Stimulated activated CD8-positive, alpha-beta memory T cell treated with anti-CD3 and anti-CD28 coated beads, Interleukin-15, amount 100 ng/mL, for 24 hours (primary cell): ENCODE results near the gene LTC4S.
"Not testable (repeated sequence)": the region's sequence is repeated elsewhere in the genome, so short reads cannot be mapped to it uniquely, and the experiment has no call there.

Experiments used
- DNase-seq: peaks from one replicate; pipeline ENCODE4 v3.0.0-alpha.2; 2020; ENCODE audit warnings: low read depth

LTC4S gene

DNA sequence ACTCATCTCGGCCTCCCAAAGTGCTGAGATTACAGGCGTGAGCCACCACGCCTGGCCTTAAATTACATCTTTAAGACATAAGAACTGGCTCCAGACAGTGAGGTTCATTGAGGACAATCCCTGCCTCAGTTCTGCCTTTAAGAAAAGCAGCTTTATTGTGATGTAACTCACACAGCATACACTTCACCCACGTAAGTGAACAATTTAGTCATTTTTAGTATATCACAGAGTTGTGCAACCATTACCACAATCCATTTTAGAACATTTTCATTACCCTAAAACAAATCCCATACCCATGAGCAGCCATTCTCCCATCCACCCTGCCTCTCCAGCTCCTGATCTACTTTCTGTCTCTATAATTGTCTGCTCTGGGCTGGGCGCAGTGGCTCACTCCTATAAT, 24.0 kb upstream of the LTC4S start:
- no peak for DNase-seq

- DNase-seq: no peak
Measured at GRCh38 chr5:179771311-179771895, 22.4 kb upstream of the LTC4S start.

GRCh38 chr5:179772351-179772750, 21.4 kb upstream of the LTC4S start:
- no peak for DNase-seq

GRCh38 chr5:179773686-179774040, 20.1 kb upstream of the LTC4S start:
- no peak for DNase-seq

DNA sequence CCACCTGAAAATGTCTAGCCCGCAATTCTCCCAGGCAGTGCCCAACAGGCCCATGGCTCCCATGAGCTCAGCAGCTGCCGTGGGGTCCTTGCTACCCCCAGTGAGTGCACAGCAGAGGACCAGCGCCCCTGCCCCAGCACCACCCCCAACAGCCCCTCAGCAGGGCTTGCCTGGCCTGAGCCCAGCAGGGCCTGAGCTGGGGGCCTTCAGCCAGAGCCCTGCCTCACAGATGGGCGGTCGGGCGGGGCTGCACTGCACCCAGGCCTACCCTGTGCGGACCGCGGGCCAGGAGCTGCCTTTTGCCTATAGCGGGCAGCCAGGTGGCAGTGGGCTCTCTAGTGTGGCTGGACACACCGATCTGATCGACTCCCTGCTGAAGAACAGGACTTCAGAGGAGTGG, 19.3 kb upstream of the LTC4S start:
- no peak for DNase-seq

GRCh38 chr5:179776411-179776938, 17.3 kb upstream of the LTC4S start:
- DNase-seq: no peak

DNA sequence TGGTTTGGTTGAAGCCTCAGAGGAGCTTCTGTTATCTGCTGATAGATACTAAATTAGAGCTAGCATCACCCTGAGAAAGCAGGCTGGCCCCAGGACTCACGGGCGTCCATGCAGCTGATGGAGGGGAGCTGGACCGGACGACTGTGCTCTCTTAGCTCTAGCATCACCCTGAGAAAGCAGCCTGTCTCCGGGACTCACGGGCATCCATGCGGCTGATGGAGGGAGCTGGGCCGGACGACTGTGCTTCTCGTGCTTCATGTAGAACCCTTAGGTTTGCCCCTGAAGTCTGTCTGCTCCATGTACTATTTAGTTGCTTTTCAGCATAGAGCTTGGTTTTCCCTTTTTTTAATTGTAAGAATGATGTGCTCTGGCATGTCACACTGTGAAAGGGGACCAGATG, 16.3 kb upstream of the LTC4S start:
- DNase-seq: no peak

GRCh38 chr5:179777909-179778308, 15.9 kb upstream of the LTC4S start:
- DNase-seq: no peak

GRCh38 chr5:179778591-179778990, 15.2 kb upstream of the LTC4S start:
- DNase-seq: no peak

DNA sequence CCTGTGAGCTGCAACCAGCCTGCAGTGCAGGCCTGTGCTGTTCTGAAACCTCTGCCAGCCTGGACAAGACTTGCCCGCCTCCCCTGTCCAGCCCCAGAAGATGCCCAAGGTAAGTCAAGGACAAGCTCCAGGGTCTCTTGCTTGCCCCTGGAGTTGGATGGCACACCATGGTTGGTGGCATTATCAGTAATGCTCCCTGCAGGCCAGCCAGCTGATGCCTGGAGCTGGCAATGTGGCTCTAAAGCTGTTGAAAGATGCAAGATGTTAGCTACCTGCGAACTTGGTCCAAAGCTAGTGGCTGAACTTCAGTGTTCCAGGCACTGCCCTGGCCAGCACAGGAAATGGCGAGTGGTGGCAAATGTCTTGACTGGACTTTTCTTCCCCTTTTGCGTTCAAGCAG, 14.0 kb upstream of the LTC4S start:
- DNase-seq: no peak

DNA sequence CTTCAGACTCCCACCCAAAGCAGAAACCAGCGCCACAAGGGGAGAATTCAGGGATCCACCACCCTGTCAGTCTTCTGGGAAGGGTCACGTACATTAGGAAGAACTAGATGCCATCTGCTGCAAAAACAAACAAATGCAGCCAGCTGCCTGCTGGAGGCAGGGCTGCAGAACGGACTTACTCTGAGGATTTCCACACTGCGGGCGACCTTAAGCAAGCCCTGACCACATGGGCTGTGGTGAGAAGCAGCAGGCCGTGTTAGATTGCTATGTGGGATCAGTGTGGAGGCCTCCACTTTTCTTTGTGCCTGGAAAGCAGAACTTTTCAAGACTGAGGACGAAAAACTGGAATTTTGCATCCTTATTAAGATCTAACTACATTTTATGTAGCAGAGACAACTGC, 13.4 kb upstream of the LTC4S start:
- DNase-seq: no peak

GRCh38 chr5:179781846-179782245, 11.9 kb upstream of the LTC4S start:
- DNase-seq: no peak

DNA sequence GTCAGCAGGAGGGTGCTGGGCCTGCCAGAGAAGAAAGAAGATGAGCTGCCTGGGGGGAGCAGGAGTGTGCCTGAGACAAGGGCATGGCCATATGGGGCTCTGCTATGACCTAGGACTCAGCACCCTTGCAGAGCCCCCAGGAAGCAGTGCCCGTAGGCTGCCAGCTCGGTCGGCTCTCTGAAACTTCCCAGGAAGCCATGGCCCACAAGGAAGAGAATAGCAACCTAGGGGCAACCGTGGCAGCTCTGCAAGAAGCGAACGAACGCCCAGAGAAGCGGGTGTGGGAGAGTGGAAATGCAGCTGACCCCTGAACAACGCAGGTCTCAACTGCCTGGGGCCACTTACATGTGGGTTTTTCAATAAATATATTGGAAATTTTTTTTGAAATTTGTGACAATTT, 10.7 kb upstream of the LTC4S start:
- no peak for DNase-seq

- DNase-seq: no peak
Measured at GRCh38 chr5:179786861-179787260, 6.9 kb upstream of the LTC4S start.

DNA sequence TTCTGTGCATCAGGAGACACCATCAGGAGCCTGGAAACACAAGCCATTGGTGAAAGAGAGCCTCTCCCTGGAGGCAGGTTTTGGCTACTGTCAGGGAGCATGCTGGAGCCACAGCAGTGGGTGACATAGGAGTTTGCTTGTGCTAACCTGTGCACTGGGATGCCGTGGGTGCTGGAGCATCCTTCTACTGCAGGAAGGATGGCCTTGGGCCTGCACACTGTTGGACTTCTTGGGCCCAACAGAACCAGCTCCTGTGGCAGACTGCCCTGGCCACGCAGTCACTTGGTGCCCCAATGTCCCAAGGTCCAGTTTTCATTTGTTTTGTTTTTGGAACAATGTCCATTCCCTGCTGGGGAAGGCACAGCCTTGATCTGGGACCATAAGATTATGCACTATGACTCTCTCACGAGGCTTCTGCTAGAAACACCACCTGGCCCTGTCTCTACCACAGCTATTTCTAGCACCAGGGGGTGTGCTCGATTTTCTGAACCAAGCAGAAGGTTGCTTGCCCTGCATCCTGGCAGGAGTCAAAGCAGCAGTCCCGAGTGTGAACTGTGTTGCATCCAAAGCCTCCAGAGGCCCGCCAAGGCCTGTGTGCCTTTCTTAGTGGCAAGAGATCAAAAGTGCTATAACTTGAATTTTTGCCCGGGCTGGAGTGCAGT, 5.5 kb upstream of the LTC4S start:
- no peak for DNase-seq

DNA sequence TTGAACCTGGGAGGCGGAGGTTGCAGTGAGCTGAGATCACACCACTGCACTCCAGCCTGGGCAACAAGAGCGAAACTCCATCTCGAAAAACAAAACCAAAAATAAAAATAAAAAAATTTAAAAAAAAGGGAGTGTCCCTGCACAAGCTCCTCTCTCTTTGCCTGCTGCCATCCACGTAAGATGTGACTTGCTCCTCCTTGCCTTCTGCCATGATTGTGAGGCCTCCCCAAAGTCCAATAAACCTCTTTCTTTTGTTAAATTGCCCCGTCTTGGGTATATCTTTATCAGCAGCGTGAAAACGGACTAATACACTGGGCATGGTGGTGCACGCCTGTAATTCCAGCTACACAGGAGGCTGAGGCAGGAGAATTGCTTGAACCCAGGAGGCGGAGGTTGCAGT, 4.5 kb upstream of the LTC4S start:
- DNase-seq: not testable (repeated sequence)

DNA sequence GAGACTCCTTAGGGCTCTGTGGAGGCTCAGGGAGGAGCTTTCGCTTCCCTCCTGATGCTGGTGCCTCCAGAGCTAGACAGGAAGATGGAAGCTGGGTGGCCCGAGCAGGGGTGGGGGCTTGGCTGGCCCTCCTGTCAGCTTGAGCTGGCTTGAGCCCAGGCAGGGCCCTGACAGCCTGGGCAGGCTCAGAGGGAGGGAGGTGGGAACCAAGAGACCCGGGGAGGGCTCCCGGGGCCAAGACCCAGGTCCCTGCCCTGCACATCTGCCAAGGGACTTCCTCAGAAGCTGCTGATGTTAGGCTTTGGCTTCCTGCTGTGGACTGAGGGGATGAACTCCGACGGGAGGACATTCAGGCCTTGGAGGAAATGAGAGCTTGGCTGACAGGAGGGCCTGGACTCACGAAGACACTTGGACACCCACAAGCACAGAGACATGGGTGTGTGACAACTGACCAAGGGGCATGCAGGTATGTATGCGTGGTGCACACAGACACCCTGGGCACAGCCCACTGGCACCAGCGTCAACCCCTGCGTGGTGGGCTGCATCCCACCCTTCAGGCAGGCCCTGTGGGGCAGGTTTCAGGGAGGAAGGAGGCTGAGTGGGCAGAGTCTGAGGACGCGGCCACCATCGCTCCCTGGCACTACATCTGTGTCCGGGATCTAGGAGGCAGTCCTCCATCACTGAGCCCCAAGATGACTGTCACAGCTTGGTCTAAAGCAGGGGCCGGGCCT, 1.7 kb upstream of the LTC4S start:
- DNase-seq: no peak

GRCh38 chr5:179792612-179793467, 946 bp upstream of the LTC4S start:
- DNase-seq: no peak

- no peak for DNase-seq
Measured at GRCh38 chr5:179794171-179794570, 385 bp downstream of the LTC4S start.

DNA sequence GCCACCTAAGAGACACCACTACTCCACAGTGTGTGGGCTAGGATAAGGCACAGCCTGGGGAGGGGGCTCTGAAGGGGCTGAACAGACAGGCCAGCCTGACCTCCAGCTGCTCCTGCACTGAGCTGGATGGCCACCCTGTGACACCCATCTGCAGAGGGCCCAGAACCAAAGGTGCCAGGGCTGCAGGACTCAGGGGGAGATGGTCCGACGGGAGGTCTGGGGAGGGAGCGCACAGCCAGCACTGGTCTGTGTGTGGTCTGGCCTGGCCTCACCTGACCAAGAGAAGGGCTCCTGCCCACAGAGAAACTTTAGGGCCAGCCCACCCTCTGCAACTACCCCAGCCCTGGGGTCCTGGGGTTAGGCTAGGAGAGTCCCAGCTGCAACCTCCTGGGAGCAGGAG, 789 bp downstream of the LTC4S start:
- DNase-seq: no peak

- no peak for DNase-seq
Measured at GRCh38 chr5:179795049-179795862, 1.5 kb downstream of the LTC4S start.
